GM19043 (cell line): ENCODE measurements around the gene NUP210.

Experiments used
- ATAC-seq: cut with Tn5 transposase; IDR thresholded peaks from one replicate; pipeline ENCODE4 v1.9.1; 2021; ENCODE audit warnings: low read depth; ENCODE audit not compliant: unreplicated experiment

The NUP210 gene

GRCh38 chr3:13353506-13353905, 66.6 kb downstream of the NUP210 start:
- no peak for ATAC-seq

GRCh38 chr3:13352621-13353131, 67.4 kb downstream of the NUP210 start:
- no peak for ATAC-seq

- no peak for ATAC-seq
Measured at GRCh38 chr3:13349823-13350222, 70.3 kb downstream of the NUP210 start.

- ATAC-seq = no peak
Measured at GRCh38 chr3:13348661-13349396, 71.3 kb downstream of the NUP210 start.

GRCh38 chr3:13348100-13348499, 72.0 kb downstream of the NUP210 start:
- no peak for ATAC-seq

- no peak for ATAC-seq
Measured at GRCh38 chr3:13347390-13347950, 72.7 kb downstream of the NUP210 start.

- no peak for ATAC-seq
Measured at GRCh38 chr3:13346481-13347389, 73.4 kb downstream of the NUP210 start.

- ATAC-seq = no peak
Measured at GRCh38 chr3:13345772-13346171, 74.3 kb downstream of the NUP210 start.

- no peak for ATAC-seq
Measured at GRCh38 chr3:13345284-13345683, 74.8 kb downstream of the NUP210 start.

GRCh38 chr3:13344663-13345062, 75.5 kb downstream of the NUP210 start:
- no peak for ATAC-seq

- no peak for ATAC-seq
Measured at GRCh38 chr3:13343601-13344000, 76.5 kb downstream of the NUP210 start.

GRCh38 chr3:13341229-13341905, 78.8 kb downstream of the NUP210 start:
- ATAC-seq = no peak

- ATAC-seq = no peak
Measured at GRCh38 chr3:13339833-13340232, 80.3 kb downstream of the NUP210 start.

GRCh38 chr3:13338996-13339395, 81.1 kb downstream of the NUP210 start:
- ATAC-seq = no peak

GRCh38 chr3:13338231-13338630, 81.9 kb downstream of the NUP210 start:
- ATAC-seq = no peak

- ATAC-seq = no peak
Measured at GRCh38 chr3:13336592-13336991, 83.5 kb downstream of the NUP210 start.

GRCh38 chr3:13335503-13335902, 84.6 kb downstream of the NUP210 start:
- ATAC-seq = no peak

GRCh38 chr3:13335059-13335458, 85.1 kb downstream of the NUP210 start:
- no peak for ATAC-seq

GRCh38 chr3:13333236-13333897, 86.8 kb downstream of the NUP210 start:
- ATAC-seq = no peak

GRCh38 chr3:13332740-13333139, 87.4 kb downstream of the NUP210 start:
- ATAC-seq = no peak
